Bronchial smooth muscle cell (primary cell): Measurements from ENCODE around the gene NRBP1. TPM values are rescaled to one million over a fixed set of nuclear protein-coding genes. Genes with fewer than 3 reads are reported as not detected.

Experiments
- total RNA-seq: library from RNA; depleted of rRNA; stranded (reverse); fragments of >200 nt; gene quantifications from 2 replicates; pipeline ENCODE4 v1.2.1, GENCODE V29; 2014

NRBP1 gene
- total RNA-seq: 90.0 and 94.5 TPM in 2 replicates

GRCh38 chr2:27428213-27428977 is at the start of gene NRBP1:
TSS of gene NRBP1 (plus strand) at chr2:27428631. CDS start at chr2:27433274, 4,643 bp downstream.

GRCh38 chr2:27380626-27381545 is 47.5 kb upstream of the NRBP1 start, which contains the start of gene ZNF513:
TSS of gene ZNF513 (minus strand) at chr2:27380734. CDS start at chr2:27380526, 208 bp downstream.

GRCh38 chr2:27409321-27410073 is 18.9 kb upstream of the NRBP1 start, which contains the start of gene PPM1G:
TSS of gene PPM1G (minus strand) at chr2:27409591. CDS start at chr2:27409422, 169 bp downstream.

GRCh38 chr2:27441958-27442919 is 13.8 kb downstream of the NRBP1 start, which contains the start of gene KRTCAP3:
TSS of gene KRTCAP3 (plus strand) at chr2:27442381. CDS start at chr2:27442413, 32 bp downstream.

GRCh38 chr2:27489498-27490397 is 61.3 kb downstream of the NRBP1 start, which contains the start of gene IFT172:
TSS of gene IFT172 (minus strand) at chr2:27489743. CDS start at chr2:27489653, 90 bp downstream.

Other genes with a start within 250 kb of the NRBP1 start
- gene ATRAID, start 216.6 kb upstream of the NRBP1 start, total RNA-seq: 241 and 261 TPM in 2 replicates
- 6.6 and 9.1 TPM in 2 replicates for gene SLC5A6, start 216.4 kb upstream of the NRBP1 start, total RNA-seq
- gene CAD, start 211.3 kb upstream of the NRBP1 start, total RNA-seq: 21.9 and 22.9 TPM in 2 replicates
- not detected in 2 replicates for gene SLC30A3, start 165.6 kb upstream of the NRBP1 start, total RNA-seq
- gene DNAJC5G, start 153.2 kb upstream of the NRBP1 start, total RNA-seq: not detected in 2 replicates
- 0.09 TPM in 1 of 2 replicates, not detected in the other for gene TRIM54, start 146.2 kb upstream of the NRBP1 start, total RNA-seq
- gene UCN, start 120.2 kb upstream of the NRBP1 start, total RNA-seq: 0.16 and 0.26 TPM in 2 replicates
- gene MPV17, start 105.5 kb upstream of the NRBP1 start, total RNA-seq: 73.6 and 79.1 TPM in 2 replicates
- gene GTF3C2, start 71.9 kb upstream of the NRBP1 start, total RNA-seq: 13.7 and 23.5 TPM in 2 replicates
- gene EIF2B4, start 58.3 kb upstream of the NRBP1 start, total RNA-seq: 29.3 and 31.5 TPM in 2 replicates
- gene SNX17, start 58.0 kb upstream of the NRBP1 start, total RNA-seq: 121 and 127 TPM in 2 replicates
- gene ZNF513, start 47.9 kb upstream of the NRBP1 start, total RNA-seq: 5.3 and 6.6 TPM in 2 replicates
- 80.7 and 83.5 TPM in 2 replicates for gene PPM1G, start 19.0 kb upstream of the NRBP1 start, total RNA-seq
- gene KRTCAP3, start 13.8 kb downstream of the NRBP1 start, total RNA-seq: 0.26 and 0.47 TPM in 2 replicates
- gene IFT172, start 61.1 kb downstream of the NRBP1 start, total RNA-seq: 32.3 and 51.1 TPM in 2 replicates
- gene FNDC4, start 66.6 kb downstream of the NRBP1 start, total RNA-seq: 15.2 and 19.4 TPM in 2 replicates
- 0.16 TPM in 1 of 2 replicates, not detected in the other for gene GCKR, start 68.2 kb downstream of the NRBP1 start, total RNA-seq
- gene ZNF512, start 154.4 kb downstream of the NRBP1 start, total RNA-seq: 16.1 and 16.8 TPM in 2 replicates
- 1.7 and 3.0 TPM in 2 replicates for gene CCDC121, start 200.4 kb downstream of the NRBP1 start, total RNA-seq
- 24.9 and 33.0 TPM in 2 replicates for gene GPN1, start 200.4 kb downstream of the NRBP1 start, total RNA-seq
- 14.2 and 22.8 TPM in 2 replicates for gene SUPT7L, start 235.0 kb downstream of the NRBP1 start, total RNA-seq
- 21.6 and 22.1 TPM in 2 replicates for gene SLC4A1AP, start 235.3 kb downstream of the NRBP1 start, total RNA-seq